H9 (cell line): ENCODE measurements around the gene ARL14EPL. TPM values are rescaled to one million over a fixed set of nuclear protein-coding genes. Genes with fewer than 3 reads are reported as not detected.

ENCODE experiments used
- DNase-seq: peaks from one replicate; pipeline ENCODE4 v3.0.0-alpha.2; 2017
- H2AFZ ChIP-seq: one replicate; pipeline ENCODE4 v1.6.1; 2013; ENCODE audit warnings: mild to moderate bottlenecking, low read length, control low read depth, moderate library complexity
- H2AK5ac ChIP-seq: 2 replicates; pipeline ENCODE4 v1.6.1; 2013; ENCODE audit warnings: low read length, control low read depth, mixed read lengths; ENCODE audit not compliant: insufficient read length
- H2BK120ac ChIP-seq: one replicate; pipeline ENCODE4 v1.6.1; 2013; ENCODE audit warnings: low read depth, mild to moderate bottlenecking, low read length, control low read depth, inconsistent platforms; ENCODE audit not compliant: poor library complexity, severe bottlenecking
- H2BK12ac ChIP-seq: 2 replicates; pipeline ENCODE4 v1.6.1; 2013; ENCODE audit warnings: low read length, control low read depth, mixed read lengths, low read depth; ENCODE audit not compliant: insufficient read length
- H2BK15ac ChIP-seq: 2 replicates; pipeline ENCODE4 v1.6.1; 2013; ENCODE audit warnings: low read depth, low read length, control low read depth
- H2BK20ac ChIP-seq: one replicate; pipeline ENCODE4 v1.6.1; 2013; ENCODE audit warnings: low read depth, mild to moderate bottlenecking, low read length, control low read depth, inconsistent platforms; ENCODE audit not compliant: poor library complexity, severe bottlenecking
- H2BK5ac ChIP-seq: 2 replicates; pipeline ENCODE4 v1.6.1; 2013; ENCODE audit warnings: low read length, control low read depth, mixed read lengths; ENCODE audit not compliant: insufficient read length
- H3K14ac ChIP-seq: 2 replicates; pipeline ENCODE4 v1.6.1; 2013; ENCODE audit warnings: low read length, control low read depth; ENCODE audit not compliant: insufficient read depth
- H3K18ac ChIP-seq: 2 replicates; pipeline ENCODE4 v1.6.1; 2013; ENCODE audit warnings: low read depth, mild to moderate bottlenecking, mixed read lengths, low read length, control low read depth; ENCODE audit not compliant: insufficient read length
- H3K23ac ChIP-seq: 2 replicates; pipeline ENCODE4 v1.6.1; 2013; ENCODE audit warnings: low read length, control low read depth, mixed read lengths, low read depth; ENCODE audit not compliant: insufficient read length
- H3K23me2 ChIP-seq: 2 replicates; pipeline ENCODE4 v1.6.1; 2013; ENCODE audit warnings: low read depth, mild to moderate bottlenecking, mixed read lengths, low read length, control low read depth; ENCODE audit not compliant: insufficient read length, poor library complexity, severe bottlenecking
- H3K27ac ChIP-seq: 2 replicates; pipeline ENCODE4 v1.5.1; 2013; ENCODE audit warnings: low read length, control low read depth, mixed read lengths, low read depth; ENCODE audit not compliant: insufficient read length
- H3K27me3 ChIP-seq: 2 replicates; pipeline ENCODE4 v1.6.1; 2013; ENCODE audit warnings: low read length, control low read depth, inconsistent platforms; ENCODE audit not compliant: insufficient read depth
- H3K4ac ChIP-seq: 2 replicates; pipeline ENCODE4 v1.6.1; 2013; ENCODE audit warnings: low read depth, mild to moderate bottlenecking, control low read depth, inconsistent platforms, low read length, moderate library complexity
- H3K4me1 ChIP-seq: 2 replicates; pipeline ENCODE4 v1.6.1; 2013; ENCODE audit warnings: low read length, control low read depth, inconsistent platforms; ENCODE audit not compliant: insufficient read depth
- H3K4me2 ChIP-seq: 2 replicates; pipeline ENCODE4 v1.6.1; 2013; ENCODE audit warnings: low read length, control low read depth, mixed read lengths; ENCODE audit not compliant: insufficient read length, insufficient read depth
- H3K56ac ChIP-seq: 2 replicates; pipeline ENCODE4 v1.6.1; 2013; ENCODE audit warnings: low read depth, mild to moderate bottlenecking, mixed read lengths, low read length, control low read depth; ENCODE audit not compliant: insufficient read length
- H3K79me1 ChIP-seq: 2 replicates; pipeline ENCODE4 v1.6.1; 2013; ENCODE audit warnings: low read depth, mild to moderate bottlenecking, moderate library complexity, low read length, control low read depth, inconsistent platforms; ENCODE audit not compliant: insufficient read depth, poor library complexity, severe bottlenecking
- H3K79me2 ChIP-seq: 2 replicates; pipeline ENCODE4 v1.6.1; 2013; ENCODE audit warnings: low read length, control low read depth, inconsistent platforms; ENCODE audit not compliant: insufficient read depth
- H3K9ac ChIP-seq: 2 replicates; pipeline ENCODE4 v1.6.1; 2013; ENCODE audit warnings: low read length, control low read depth, mixed read lengths; ENCODE audit not compliant: insufficient read length; ENCODE audit errors: extremely low read depth
- H3K9me3 ChIP-seq: one replicate; pipeline ENCODE4 v1.6.1; 2013; ENCODE audit warnings: low read depth, low read length, inconsistent platforms; ENCODE audit not compliant: control insufficient read depth
- H3T11ph ChIP-seq: one replicate; pipeline ENCODE4 v1.6.1; 2013; ENCODE audit warnings: mild to moderate bottlenecking, low read length, control low read depth, inconsistent platforms
- H4K20me1 ChIP-seq: one replicate; pipeline ENCODE4 v1.6.1; 2013; ENCODE audit not compliant: control insufficient read depth, insufficient read length, insufficient read depth
- H4K5ac ChIP-seq: 2 replicates; pipeline ENCODE4 v1.6.1; 2013; ENCODE audit warnings: low read depth, mild to moderate bottlenecking, mixed read lengths, low read length, control low read depth; ENCODE audit not compliant: insufficient read length
- H4K8ac ChIP-seq: replicated peaks from 2 replicates; pipeline ENCODE4 v1.6.1; 2013; ENCODE audit warnings: low read length, control low read depth, mixed read lengths, low read depth; ENCODE audit not compliant: insufficient read length
- H4K91ac ChIP-seq: 2 replicates; pipeline ENCODE4 v1.6.1; 2013; ENCODE audit warnings: low read depth, mild to moderate bottlenecking, moderate library complexity, mixed read lengths, low read length, control low read depth; ENCODE audit not compliant: insufficient read length
- H3K27ac Mint-ChIP-seq, 3 experiments: 2 replicates in 2 of 3; 3 replicates in 1 of 3; pipeline ENCODE4 v1.8.0; 2020 to 2021; ENCODE audit warnings: mixed read lengths in 3 of 3, mild to moderate bottlenecking in 1 of 3, moderate library complexity in 1 of 3
- H3K27me3 Mint-ChIP-seq: 2 replicates; pipeline ENCODE4 v1.8.0; 2021; ENCODE audit warnings: low read depth, mild to moderate bottlenecking, moderate library complexity, mixed read lengths
- H3K36me3 Mint-ChIP-seq, 3 experiments: 2 replicates in 2 of 3; 3 replicates in 1 of 3; pipeline ENCODE4 v1.8.0; 2020 to 2021; ENCODE audit warnings: low read depth in 3 of 3, mixed read lengths in 3 of 3; ENCODE audit not compliant: insufficient read depth in 1 of 3
- H3K4me1 Mint-ChIP-seq, 2 experiments: 2 replicates each; pipeline ENCODE4 v1.8.0; 2020; ENCODE audit warnings: mixed read lengths in 2 of 2
- H3K4me3 Mint-ChIP-seq, 2 experiments: 2 replicates in 1 of 2; 3 replicates in 1 of 2; pipeline ENCODE4 v1.8.0; 2020 to 2021; ENCODE audit warnings: mild to moderate bottlenecking in 2 of 2, mixed read lengths in 2 of 2, moderate library complexity in 1 of 2
- H3K9me3 Mint-ChIP-seq, 2 experiments: 2 replicates in 1 of 2; 3 replicates in 1 of 2; pipeline ENCODE4 v1.8.0; 2020; ENCODE audit warnings: mild to moderate bottlenecking in 2 of 2, mixed read lengths in 2 of 2, moderate library complexity in 1 of 2
- WGBS: extraction: QIAGEN DNeasy Blood & Tissue Kit; methylation state at CpG from one replicate; pipeline ENCODE4 v1.1.7; 2013; ENCODE audit warnings: missing lambda C conversion rate, low lambda C conversion rate, mixed read lengths; ENCODE audit not compliant: insufficient read length; ENCODE audit errors: extremely low coverage; 5-methylcytosine and 5-hydroxymethylcytosine counted together
- total RNA-seq: library from RNA; stranded (reverse); gene quantifications from 2 replicates; pipeline ENCODE4 v1.2.1, GENCODE V29; 2021
- TF ChIP-seq, protein P1 (sequence below): fragments of 200-600 bp; sonication (generic); conservative IDR thresholded peaks from 3 replicates; pipeline ENCODE4 v1.8.0; 2021; ENCODE audit warnings: antibody characterized with exemption, mild to moderate bottlenecking

The ARL14EPL gene
- total RNA-seq, 1 experiment from 2014 or later = not detected

DNA sequence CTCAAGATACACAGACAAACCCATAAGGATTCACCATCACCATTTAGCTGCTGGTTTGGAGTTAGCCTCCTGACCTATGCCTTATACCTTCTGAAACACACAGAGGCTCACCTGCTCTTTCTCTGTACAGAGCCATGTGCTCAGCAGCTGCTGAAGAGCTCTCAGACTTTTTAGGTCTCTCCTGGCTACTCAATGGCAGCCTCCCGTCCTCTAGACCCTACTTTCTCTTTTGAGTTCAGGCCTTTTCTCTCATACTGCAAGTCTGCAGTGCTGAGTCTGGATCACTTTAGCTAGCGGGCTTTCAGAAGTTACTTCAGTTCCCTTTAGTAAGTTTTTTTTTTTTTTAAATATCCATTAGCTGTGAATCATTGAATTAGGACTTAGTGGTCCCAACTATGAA, 44.3 kb upstream of the ARL14EPL start:
- H3K18ac ChIP-seq = no peak overlapping the region
- H3K56ac ChIP-seq = no peak overlapping the region
- Mint-ChIP-seq H3K27me3 (no peaks in the 10 kb centered on the region), H3K4me3 (no peak overlapping the region), H3K9me3 (no peaks in the 10 kb centered on the region), H3K4me1 (no peaks in the 10 kb centered on the region), H3K36me3 (no peaks in the 10 kb centered on the region), H3K27ac (no peak overlapping the region)
- H3K79me1 ChIP-seq = no peaks in the 10 kb centered on the region
- no peak overlapping the region for H2BK5ac ChIP-seq
- H3K4ac ChIP-seq = no peak overlapping the region
- H2BK12ac ChIP-seq = no peak overlapping the region
- no peak overlapping the region for H3K9ac ChIP-seq
- no peaks in the 10 kb centered on the region for H3K4me1 ChIP-seq
- no peak overlapping the region for H4K5ac ChIP-seq
- H3T11ph ChIP-seq = no peak overlapping the region
- H3K79me2 ChIP-seq = no peaks in the 10 kb centered on the region
- H4K8ac ChIP-seq = no peak overlapping the region
- H2AFZ ChIP-seq = no peak overlapping the region
- no peaks in the 10 kb centered on the region for H4K20me1 ChIP-seq
- H3K9me3 ChIP-seq = no peaks in the 10 kb centered on the region
- H2BK20ac ChIP-seq = no peak overlapping the region
- H3K27ac ChIP-seq = no peak overlapping the region
- no peak overlapping the region for H4K91ac ChIP-seq
- TF ChIP-seq, protein P1, sequence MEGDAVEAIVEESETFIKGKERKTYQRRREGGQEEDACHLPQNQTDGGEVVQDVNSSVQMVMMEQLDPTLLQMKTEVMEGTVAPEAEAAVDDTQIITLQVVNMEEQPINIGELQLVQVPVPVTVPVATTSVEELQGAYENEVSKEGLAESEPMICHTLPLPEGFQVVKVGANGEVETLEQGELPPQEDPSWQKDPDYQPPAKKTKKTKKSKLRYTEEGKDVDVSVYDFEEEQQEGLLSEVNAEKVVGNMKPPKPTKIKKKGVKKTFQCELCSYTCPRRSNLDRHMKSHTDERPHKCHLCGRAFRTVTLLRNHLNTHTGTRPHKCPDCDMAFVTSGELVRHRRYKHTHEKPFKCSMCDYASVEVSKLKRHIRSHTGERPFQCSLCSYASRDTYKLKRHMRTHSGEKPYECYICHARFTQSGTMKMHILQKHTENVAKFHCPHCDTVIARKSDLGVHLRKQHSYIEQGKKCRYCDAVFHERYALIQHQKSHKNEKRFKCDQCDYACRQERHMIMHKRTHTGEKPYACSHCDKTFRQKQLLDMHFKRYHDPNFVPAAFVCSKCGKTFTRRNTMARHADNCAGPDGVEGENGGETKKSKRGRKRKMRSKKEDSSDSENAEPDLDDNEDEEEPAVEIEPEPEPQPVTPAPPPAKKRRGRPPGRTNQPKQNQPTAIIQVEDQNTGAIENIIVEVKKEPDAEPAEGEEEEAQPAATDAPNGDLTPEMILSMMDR = no peak
- H3K23me2 ChIP-seq = no peaks in the 10 kb centered on the region
- no CpG with 5 or more reads among the region's 2 CpGs for WGBS
- no peak overlapping the region for H2BK120ac ChIP-seq
- H3K4me2 ChIP-seq = no peak overlapping the region
- no peak overlapping the region for H2BK15ac ChIP-seq
- no peak overlapping the region for H3K14ac ChIP-seq
- no peak overlapping the region for H2AK5ac ChIP-seq
- H3K27me3 ChIP-seq = no peaks in the 10 kb centered on the region
- no peak for DNase-seq
- no peak overlapping the region for H3K23ac ChIP-seq
